Suprapubic skin (tissue), 4 donors: ENCODE measurements around the gene PCBP4. TPM values are rescaled to one million over a fixed set of nuclear protein-coding genes. Genes with fewer than 3 reads are reported as not detected.

Experiments used
- DNase-seq, 2 donors: peaks; one replicate each; pipeline ENCODE4 v3.0.0-alpha.2; 2019; ENCODE audit warnings: low spot score in 2 of 2
- H3K27ac ChIP-seq: fragments of 200-600 bp; sonication (generic); one replicate; pipeline ENCODE4 v1.5.1; 2019
- H3K27me3 ChIP-seq: fragments of 200-600 bp; sonication (generic); one replicate; pipeline ENCODE4 v1.5.1; 2019
- H3K36me3 ChIP-seq: fragments of 200-600 bp; sonication (generic); one replicate; pipeline ENCODE4 v1.5.1; 2019
- H3K4me1 ChIP-seq: fragments of 200-600 bp; sonication (generic); one replicate; pipeline ENCODE4 v1.5.1; 2019
- H3K4me3 ChIP-seq: fragments of 200-600 bp; sonication (generic); one replicate; pipeline ENCODE4 v1.5.1; 2019; ENCODE audit warnings: mild to moderate bottlenecking
- H3K9me3 ChIP-seq: fragments of 200-600 bp; sonication (generic); one replicate; pipeline ENCODE4 v1.5.1; 2019
- EP300 ChIP-seq: sonication (generic); formaldehyde crosslinking; IDR thresholded peaks from one replicate; pipeline ENCODE4 v1.6.1; 2017; ENCODE audit warnings: antibody characterized with exemption
- POLR2A ChIP-seq, 2 donors: fragments of 450-650 bp; IDR thresholded peaks; one replicate each; pipeline ENCODE4 v1.6.1; 2017; ENCODE audit warnings: antibody characterized with exemption in 2 of 2, mild to moderate bottlenecking in 2 of 2, moderate library complexity in 2 of 2
- POLR2AphosphoS5 ChIP-seq, 3 donors: sonication (generic); formaldehyde crosslinking; IDR thresholded peaks; one replicate each; pipeline ENCODE4 v1.6.1; 2017; ENCODE audit warnings: antibody characterized with exemption in 3 of 3
- WGBS: methylation state at CpG from one replicate; pipeline ENCODE4 v1.1.5; 2018; 5-methylcytosine and 5-hydroxymethylcytosine counted together
- total RNA-seq, 4 donors: library from RNA; depleted of rRNA; stranded (reverse); fragments of >200 nt; gene quantifications; one replicate each; pipeline ENCODE4 v1.1.0, GENCODE V29; 2016
- TF ChIP-seq, protein P1 (sequence below), 2 donors: fragments of 200-600 bp in 1 of 2; fragments of 450-650 bp in 1 of 2; sonication (generic) in 1 of 2; IDR thresholded peaks; one replicate each; pipeline ENCODE4 v1.5.1; 2016 to 2019; ENCODE audit warnings: antibody characterized with exemption in 2 of 2, mild to moderate bottlenecking in 1 of 2, moderate library complexity in 1 of 2

Gene PCBP4
- total RNA-seq, 4 donors from 2014 or later, result 24.6 to 32.1 (median 28.6) TPM

DNA sequence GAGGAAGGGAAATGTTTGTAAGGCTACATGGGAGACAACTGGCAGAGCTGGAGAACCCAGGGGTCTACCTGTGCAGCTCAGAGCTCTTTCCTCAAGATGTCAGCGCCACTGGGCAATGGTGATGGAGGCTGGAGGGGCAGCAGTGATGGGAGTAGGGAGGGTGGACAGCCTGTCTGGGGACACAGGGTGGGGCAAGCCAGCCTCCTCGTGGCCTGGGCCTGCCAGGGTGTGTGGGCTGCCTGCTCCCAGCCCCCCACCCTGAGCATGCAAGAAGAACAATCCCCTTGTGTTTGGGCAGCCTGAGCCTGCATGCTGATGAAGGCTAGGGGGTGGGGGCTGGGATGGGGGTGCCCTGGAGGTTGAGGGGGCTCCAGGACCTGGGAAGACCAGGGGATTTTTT lies 1.2 kb downstream of the PCBP4 start:
- Histone ChIP-seq H3K27me3 (no peaks in the 10 kb centered on the region), H3K27ac (no peak overlapping the region), H3K36me3 (peaks cover 2% of the 10 kb centered on the region), H3K4me1 (peaks cover 49% of the 10 kb centered on the region), H3K9me3 (no peaks in the 10 kb centered on the region), H3K4me3 (no peak overlapping the region)
- WGBS, result 52% methylated on average over 2 of the region's 2 CpGs
- DNase-seq, result no peak
- TF ChIP-seq, protein P1, sequence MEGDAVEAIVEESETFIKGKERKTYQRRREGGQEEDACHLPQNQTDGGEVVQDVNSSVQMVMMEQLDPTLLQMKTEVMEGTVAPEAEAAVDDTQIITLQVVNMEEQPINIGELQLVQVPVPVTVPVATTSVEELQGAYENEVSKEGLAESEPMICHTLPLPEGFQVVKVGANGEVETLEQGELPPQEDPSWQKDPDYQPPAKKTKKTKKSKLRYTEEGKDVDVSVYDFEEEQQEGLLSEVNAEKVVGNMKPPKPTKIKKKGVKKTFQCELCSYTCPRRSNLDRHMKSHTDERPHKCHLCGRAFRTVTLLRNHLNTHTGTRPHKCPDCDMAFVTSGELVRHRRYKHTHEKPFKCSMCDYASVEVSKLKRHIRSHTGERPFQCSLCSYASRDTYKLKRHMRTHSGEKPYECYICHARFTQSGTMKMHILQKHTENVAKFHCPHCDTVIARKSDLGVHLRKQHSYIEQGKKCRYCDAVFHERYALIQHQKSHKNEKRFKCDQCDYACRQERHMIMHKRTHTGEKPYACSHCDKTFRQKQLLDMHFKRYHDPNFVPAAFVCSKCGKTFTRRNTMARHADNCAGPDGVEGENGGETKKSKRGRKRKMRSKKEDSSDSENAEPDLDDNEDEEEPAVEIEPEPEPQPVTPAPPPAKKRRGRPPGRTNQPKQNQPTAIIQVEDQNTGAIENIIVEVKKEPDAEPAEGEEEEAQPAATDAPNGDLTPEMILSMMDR (IDR thresholded peaks at IDR 0.05), result no peak
- no peak for TF ChIP-seq EP300

DNA sequence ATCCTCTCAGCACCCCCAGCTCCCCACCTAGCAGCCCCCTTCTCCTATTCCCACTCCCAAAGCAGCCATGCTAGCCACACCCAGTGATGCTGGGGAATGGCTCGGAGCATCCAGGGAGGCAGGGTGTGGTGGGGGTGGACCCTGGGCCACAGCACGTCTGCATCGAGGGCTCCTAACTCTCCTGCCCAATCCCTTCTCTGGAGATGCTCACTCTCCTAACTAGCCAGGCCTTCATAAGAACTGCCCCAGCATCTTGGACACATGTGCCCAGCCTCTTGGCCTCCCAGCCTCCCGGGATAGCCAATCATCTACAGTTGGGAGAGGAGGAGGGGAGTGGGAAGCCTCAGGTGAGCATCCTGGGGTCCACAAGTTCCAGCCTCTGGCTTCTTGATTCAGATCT lies 2.7 kb downstream of the PCBP4 start:
- Histone ChIP-seq H3K4me3 (no peak overlapping the region), H3K27me3 (no peaks in the 10 kb centered on the region), H3K36me3 (peaks cover 13% of the 10 kb centered on the region), H3K4me1 (peaks cover 38% of the 10 kb centered on the region), H3K27ac (no peak overlapping the region), H3K9me3 (no peaks in the 10 kb centered on the region)
- WGBS, result no CpG with 5 or more reads among the region's 4 CpGs
- DNase-seq, result no peak
- TF ChIP-seq POLR2AphosphoS5 (IDR thresholded peaks at IDR 0.05) (no peak), POLR2A (IDR thresholded peaks at IDR 0.05) (no peak), EP300 (no peak)
- TF ChIP-seq, protein P1 (IDR thresholded peaks at IDR 0.05), result no peak

DNA sequence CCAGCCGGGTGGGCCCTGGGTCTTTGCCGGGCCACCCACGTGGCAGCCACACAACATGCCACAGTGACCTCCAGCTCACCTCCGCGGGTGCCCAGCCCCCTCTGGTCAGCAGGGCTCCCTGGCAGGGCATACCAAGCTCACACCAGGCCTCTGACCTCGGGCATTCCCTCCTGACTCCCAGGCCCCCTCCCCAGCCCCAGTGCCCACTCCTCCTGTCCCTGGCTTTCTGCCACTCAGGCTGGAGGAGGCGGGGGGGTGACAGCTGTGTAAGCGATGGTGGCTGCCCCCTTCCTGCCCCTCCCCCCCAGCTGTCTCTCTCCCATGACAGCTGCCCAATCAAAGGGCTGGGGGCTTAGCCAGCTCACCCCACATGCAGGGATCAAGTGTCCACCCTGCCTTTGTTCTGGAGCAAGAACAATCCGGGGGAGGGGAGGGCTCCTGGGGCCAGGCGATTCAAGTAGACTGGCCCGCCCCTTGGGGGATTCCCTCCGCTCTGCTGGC lies 3.3 kb downstream of the PCBP4 start:
- 64% methylated on average over 9 of the region's 12 CpGs for WGBS
- Histone ChIP-seq H3K27me3 (no peaks in the 10 kb centered on the region), H3K27ac (no peak overlapping the region), H3K36me3 (peaks cover 19% of the 10 kb centered on the region), H3K9me3 (no peaks in the 10 kb centered on the region), H3K4me1 (peaks cover 33% of the 10 kb centered on the region), H3K4me3 (no peak overlapping the region)
- TF ChIP-seq POLR2AphosphoS5 (IDR thresholded peaks at IDR 0.05) (no peak), POLR2A (IDR thresholded peaks at IDR 0.05) (no peak), EP300 (no peak)
- TF ChIP-seq, protein P1 (IDR thresholded peaks at IDR 0.05), result no peak
- DNase-seq, result no peak

DNA sequence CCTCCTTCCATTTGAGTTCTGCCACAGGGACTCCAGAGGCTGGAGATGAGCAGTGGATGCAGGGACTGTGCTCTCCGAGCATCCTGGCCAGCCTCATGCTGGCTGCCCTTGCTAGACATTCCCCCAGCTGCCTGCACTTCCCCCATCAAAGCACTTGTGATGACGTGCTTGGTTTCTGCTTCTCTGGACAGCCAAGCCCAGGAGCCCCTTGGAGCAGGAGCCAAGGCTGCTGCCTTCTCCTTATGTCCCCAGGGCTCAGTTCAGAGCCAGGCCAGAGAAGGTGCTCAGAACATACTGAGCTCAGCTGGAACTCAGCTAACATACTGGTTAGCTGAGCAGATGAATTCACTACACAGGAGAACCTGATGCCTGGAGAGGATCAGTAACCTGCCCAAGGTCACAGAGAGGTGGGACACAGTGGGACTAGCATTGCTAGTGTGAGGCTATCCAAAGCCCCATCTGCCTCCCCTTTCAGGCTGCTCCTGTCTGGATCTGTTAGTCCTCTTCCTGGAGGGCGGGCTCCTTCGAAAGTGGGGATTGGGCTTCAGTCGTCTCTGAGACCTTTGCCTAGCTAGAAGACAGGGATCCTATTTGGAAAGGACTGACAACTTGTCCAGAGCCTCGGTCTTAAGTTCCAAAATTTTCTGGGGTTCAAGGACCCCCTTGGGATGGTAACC lies 4.3 kb downstream of the PCBP4 start:
- Histone ChIP-seq H3K27ac (no peak overlapping the region), H3K4me3 (no peak overlapping the region), H3K27me3 (no peaks in the 10 kb centered on the region), H3K9me3 (no peaks in the 10 kb centered on the region), H3K4me1 (peaks cover 23% of the 10 kb centered on the region), H3K36me3 (peaks cover 29% of the 10 kb centered on the region)
- no peak for DNase-seq
- TF ChIP-seq EP300 (no peak), POLR2A (IDR thresholded peaks at IDR 0.05) (no peak), POLR2AphosphoS5 (IDR thresholded peaks at IDR 0.05) (no peak)
- TF ChIP-seq, protein P1 (IDR thresholded peaks at IDR 0.05), result no peak
- WGBS, result 65% methylated on average over 2 of the region's 6 CpGs

DNA sequence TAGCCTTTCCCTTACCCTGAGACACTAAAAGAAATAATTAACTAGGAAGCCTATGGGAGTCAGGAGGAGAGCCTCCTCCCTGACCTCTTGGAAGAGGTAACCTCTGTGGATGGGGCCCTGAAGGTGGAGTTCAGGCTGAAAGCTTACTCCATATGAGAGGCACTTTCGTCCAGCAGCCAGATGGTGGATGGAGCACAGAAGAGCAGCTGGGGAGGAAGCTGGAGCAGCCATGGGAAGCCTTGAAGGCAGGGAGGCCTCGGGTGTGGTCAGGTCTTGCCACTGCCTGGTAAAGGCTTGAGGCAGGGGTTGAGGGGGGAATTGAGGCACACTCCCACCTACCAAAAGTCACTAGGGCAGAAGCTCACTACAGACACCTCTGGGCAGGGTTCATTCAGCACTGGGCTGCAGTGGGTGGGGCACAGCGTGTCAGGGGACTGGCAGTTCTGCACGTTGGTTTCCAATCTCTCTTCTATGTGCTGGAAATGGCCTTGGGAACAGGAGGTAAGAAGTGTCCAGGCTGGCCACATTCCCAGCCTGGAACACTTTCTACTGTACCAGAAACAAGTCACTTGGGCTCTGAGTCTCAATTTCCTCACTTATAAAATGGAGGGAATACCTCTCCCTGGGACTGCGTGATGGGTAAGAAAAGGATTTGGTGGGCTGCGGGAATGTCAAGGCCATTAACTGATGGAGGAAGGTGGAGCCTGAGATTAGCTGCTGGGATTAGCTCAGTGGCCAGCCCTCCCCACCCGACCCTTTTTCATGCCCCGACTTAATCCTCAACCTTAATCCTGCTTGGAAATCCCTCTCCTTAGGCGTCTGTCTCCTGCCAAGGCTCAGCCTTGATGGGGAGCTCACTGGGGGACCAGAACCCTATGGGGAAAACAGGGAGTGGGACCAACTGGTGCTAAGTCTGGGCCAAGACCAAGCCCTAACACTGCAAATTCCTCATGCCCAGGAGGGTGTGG lies 5.4 kb downstream of the PCBP4 start:
- Histone ChIP-seq H3K9me3 (no peaks in the 10 kb centered on the region), H3K4me1 (peaks cover 17% of the 10 kb centered on the region), H3K27me3 (no peaks in the 10 kb centered on the region), H3K36me3 (peaks cover 35% of the 10 kb centered on the region), H3K27ac (no peak overlapping the region), H3K4me3 (no peak overlapping the region)
- TF ChIP-seq POLR2A (IDR thresholded peaks at IDR 0.05) (no peak), EP300 (no peak), POLR2AphosphoS5 (IDR thresholded peaks at IDR 0.05) (no peak)
- TF ChIP-seq, protein P1 (IDR thresholded peaks at IDR 0.05), result no peak
- 70% methylated on average over 8 of the region's 9 CpGs for WGBS
- no peak for DNase-seq
